HG03521 (cell line): ENCODE results near the gene EIF2S3B.
A peak's percentile ranks its signal among the peaks of the same experiment; 100 is the strongest.
"Not testable (repeated sequence)": the region's sequence is repeated elsewhere in the genome, so short reads cannot be mapped to it uniquely, and the experiment has no call there.

Source experiments
- ATAC-seq: cut with Tn5 transposase; IDR thresholded peaks from one replicate; pipeline ENCODE4 v1.9.1; 2021; ENCODE audit warnings: mild to moderate bottlenecking, moderate library complexity; ENCODE audit not compliant: unreplicated experiment

Gene EIF2S3B

DNA sequence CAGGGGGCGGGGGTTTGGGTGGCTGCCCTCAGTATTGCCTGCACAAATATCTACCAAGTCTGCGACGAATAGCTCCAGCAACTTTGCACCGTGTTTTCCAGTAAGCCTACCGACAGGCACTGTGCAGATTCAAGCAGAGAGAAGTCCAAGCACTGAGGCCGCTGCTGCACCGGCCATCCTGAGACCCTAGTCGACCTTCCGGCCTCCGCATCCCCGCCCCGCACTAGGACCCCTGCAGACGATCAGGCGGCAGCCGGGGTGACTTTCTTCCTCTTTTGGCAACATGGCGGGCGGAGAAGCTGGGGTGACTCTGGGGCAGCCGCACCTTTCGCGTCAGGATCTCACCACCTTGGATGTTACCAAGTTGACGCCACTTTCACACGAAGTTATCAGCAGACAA is at the start of gene EIF2S3B:
Gene EIF2S3B (plus strand): TSS at position 271 of the 400 bp plus-strand sequence. CDS start 13 bp downstream, at position 284.
- ATAC-seq: no peak

DNA sequence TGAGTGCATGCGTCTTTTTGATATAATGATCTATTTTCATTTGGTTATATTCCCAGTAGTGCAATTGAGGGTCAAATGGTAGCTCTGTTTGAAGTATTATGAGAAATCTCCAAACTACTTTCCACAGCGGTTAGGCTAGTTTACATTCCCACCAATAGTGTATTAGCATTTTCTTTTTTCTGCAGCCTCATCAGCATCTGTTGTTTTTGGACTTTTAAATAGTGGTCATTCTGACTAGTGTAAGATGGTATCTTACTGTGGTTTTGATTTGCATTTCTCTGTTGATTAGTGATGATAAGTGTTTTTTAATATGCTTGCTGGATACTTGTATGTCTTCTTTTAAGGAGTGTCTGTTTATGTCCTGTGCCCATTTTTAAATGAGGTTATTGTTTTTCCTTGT is 48.8 kb upstream of the EIF2S3B start:
- ATAC-seq: no peak

DNA sequence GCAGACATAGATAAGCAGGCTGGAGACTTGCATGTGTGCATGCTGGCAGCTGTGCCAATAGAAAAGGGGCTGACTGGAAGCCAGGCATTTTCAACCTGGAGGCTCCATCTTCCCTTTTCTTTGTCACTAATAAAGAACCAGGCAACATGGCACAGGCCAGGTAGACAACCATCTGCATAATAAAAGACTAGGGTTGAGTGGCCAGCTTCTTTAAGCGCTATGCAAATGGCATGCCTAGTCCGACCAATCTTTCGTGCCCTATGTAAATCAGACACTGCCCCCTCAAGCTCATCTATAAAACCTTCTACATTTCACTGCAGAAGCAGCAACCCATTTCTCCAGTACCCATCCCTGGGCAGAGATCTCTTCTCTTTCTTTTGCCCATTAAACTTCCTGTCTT is 47.9 kb upstream of the EIF2S3B start:
- no peak for ATAC-seq

DNA sequence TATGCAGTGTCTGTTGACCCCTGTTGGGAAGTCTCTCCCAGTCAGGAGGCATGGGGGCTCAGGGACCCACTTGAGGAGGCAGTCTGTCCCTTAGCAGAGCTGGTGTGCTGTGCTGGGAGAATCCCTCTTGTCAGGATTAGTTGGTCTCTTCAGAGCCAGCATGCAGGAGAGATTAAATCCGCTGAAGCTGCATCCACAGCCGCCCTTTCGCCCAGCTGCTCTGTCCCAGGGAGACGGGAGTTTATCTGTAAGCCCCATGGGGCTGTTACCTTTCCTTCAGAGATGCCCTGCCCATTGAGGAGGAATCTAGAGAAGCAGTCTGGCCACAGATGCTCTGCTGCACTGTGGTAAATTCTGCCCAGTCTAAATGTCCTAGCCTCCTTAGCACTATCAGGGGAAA is 39.4 kb upstream of the EIF2S3B start:
- no peak for ATAC-seq

DNA sequence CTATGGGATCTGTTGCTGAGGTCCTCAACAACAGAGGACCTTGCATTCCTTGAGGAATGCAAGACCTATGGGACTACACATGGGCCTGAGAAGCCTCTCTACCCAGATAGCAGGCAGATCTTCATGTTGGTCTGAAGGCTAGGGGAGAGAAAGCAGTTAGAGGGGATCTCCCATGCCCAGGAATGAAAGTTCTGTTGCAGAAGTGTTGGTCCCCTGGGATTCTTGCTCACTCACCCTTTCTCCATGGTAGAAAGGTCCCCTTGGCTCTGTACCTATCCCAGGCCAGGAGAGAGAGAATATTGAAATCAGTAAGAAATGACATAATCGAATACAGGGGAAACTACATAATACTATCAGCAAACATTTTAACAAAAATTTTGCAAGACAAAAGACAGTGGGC is 36.0 kb upstream of the EIF2S3B start:
- no peak for ATAC-seq

DNA sequence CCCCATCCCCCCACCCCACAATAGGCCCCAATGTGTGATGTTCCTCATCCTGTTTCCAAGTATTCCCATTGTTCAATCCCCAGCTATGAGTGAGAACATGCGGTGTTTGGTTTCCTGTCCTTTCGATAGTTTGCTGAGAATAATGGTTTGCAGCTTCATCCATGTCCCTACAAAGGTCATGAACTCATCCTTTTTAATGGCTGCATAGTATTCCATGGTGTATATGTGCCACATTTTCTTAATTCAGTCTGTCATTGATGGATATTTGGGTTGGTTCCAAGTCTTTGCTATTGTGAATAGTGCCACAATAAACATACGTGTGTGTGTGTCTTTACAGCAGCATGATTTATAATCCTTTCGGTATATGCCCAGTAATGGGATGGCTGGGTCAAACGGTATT is 32.9 kb upstream of the EIF2S3B start:
- not testable (repeated sequence) for ATAC-seq

DNA sequence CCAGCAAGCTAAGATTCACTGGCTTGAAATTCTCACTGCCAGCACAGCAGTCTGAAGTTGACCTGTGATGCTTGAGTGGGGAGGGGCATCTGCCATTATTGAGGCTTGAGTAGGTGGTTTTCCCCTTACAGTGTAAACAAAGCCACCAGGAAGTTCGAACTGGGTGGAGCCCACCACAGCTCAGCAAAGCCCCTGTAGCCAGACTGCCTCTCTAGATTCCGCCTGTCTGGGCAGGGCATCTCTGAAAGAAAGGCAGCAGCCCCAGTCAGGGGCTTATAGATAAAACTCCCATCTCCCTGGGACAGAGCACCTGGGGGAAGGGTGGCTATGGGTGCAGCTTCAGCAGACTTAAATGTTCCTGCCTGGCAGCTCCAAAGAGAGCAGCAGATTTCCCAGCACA is 23.8 kb upstream of the EIF2S3B start:
- not testable (repeated sequence) for ATAC-seq

DNA sequence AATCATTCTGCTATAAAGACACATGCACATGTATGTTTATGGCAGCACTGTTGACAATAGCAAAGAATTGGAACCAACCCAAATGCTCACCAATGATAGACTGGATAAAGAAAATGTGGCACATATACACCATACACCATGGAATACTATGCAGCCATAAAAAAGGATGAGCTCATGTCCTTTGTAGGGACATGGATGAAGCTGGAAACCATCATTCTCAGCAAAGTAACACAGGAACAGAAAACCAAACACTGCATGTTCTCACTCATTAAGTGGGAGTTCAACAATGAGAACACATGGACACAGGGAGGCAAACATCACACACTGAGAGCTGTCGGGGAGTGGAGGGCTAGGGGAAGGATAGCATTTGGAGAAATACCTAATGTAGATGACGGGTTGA is 18.4 kb upstream of the EIF2S3B start:
- ATAC-seq: not testable (repeated sequence)

DNA sequence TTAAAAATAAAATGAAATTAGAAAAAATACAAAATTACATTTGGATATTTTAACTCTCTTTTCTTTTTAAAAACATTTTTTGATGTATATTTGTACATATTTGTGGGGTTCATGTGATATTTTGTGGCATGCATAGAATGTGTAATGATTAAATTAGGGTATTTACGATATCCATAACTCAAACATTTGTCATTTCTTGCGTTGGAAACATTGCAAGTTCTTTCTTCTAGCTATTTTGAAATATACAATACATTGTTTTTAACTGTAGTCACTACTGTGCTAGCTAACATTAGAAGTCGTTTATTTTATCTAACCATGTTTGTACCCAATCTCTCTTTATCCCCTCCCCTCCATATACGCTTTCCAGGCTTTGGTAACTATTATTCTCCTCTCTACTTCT is 13.9 kb upstream of the EIF2S3B start:
- ATAC-seq: no peak

DNA sequence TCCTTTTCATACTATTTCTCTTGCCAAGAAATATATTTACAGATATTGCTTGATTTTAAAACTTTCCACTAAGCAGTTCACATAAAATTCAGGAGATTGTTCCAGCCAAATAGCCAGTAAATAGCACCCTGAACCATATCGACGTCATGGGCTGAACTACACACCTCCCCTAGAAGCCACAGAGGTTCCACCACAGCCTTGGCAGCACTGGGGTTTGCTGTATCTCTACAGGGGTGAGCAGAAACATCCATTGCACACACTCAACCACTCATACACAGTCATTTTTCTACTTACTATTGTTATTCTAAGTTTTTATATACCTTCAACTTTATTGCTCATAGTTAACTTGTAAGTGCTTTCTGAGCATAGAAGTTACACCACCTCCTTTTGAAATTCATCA is 8.1 kb upstream of the EIF2S3B start:
- no peak for ATAC-seq

DNA sequence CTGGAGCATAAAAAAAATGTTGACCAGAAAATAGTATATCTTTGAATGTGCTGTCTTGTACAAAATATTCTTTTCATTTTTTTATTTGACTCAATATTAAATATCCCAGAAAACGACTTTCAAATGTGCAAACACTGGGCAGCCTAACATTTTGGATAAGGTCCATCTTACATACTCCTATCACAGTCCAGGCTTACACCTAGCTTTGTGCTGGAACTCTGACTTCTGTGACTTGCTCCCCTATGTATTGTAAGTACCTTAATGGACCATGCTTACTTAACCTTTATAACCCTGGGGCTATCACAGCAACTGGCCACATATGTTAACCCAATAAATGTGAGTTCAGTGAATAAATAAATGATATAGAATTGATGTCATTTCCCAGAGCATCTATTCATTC is 7.6 kb upstream of the EIF2S3B start:
- ATAC-seq: no peak

DNA sequence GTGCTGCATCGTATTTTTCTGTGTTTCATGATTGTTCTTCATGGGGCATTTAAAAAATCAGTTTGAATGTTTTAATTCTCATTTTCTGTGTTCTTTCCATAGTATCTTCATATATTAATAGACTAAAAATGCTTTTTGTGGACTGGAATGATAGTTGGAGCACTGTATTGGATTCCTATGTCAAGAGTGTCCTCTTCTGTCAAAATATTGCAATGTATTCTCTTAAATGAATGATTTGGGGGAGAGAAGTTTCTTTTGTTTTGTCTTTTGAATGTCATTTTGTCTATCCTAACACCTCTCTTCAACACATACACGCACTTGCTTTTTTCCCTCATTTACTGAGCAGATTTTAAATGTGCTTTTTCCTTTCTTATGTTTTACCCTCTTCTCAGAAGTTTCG is 4.7 kb upstream of the EIF2S3B start:
- ATAC-seq: no peak

DNA sequence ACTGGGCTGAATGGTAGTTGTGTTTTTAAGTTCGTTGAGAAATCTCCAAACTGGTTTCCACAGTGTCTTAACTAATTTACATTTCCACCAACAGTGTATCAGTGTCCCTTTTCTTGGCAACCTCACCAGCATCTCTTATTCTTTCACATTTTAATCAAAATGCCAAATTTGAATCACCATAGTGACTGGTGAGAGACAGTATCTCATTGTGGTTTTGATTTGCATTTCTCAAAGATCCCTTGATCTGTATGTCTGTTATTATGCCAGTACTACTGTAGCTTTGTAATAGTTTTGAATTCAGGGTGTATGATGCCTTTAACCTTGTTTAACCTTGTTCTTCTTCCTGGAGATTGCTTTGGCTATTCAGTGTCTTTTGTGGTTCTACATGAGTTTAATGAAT is 2.2 kb upstream of the EIF2S3B start:
- ATAC-seq: no peak

DNA sequence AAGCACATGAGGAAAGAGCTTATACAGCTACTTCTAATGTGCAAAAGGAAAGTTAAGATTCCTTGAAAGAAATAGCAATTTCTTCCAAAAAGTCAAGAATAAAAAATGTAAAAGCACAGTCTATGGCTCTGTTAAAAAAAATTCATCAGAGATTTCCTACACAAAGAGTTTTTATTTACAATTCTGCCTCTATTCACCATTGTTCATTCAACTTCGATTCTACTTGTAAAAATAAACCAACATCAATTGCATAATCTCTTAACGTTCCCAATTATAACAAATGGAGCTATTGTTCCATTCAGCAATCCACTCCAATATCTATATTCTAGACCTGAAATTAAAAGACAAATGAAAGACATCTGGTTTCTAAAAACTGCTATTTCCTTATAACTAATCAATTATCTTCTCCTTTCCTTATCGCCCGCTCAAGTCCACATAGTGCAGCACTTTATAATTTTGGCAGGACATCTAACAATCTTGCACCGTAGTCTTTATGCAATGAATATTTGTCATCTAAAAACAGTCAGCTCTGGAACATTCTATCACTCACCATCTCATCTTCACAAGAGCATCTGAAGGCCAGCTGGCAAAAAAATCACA is 6.2 kb downstream of the EIF2S3B start:
- ATAC-seq: no peak

DNA sequence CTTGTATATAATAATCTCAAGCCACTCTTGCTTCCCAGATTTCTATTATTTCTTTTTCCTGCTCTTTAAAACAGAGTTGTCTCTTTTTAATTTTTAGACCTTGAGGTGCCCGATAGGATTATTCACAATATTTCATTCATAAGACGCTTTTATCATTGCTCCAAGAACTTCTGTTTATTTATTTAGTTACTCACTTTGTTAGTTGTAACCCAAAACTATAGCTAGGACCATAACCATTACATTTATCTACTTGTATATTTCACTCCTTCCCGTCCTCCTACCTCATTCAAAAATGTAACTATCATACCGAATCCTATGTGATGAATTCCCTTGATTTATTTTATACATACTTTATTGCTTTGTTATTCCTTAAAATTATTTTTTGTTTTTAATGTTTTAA is 7.1 kb downstream of the EIF2S3B start:
- no peak for ATAC-seq

DNA sequence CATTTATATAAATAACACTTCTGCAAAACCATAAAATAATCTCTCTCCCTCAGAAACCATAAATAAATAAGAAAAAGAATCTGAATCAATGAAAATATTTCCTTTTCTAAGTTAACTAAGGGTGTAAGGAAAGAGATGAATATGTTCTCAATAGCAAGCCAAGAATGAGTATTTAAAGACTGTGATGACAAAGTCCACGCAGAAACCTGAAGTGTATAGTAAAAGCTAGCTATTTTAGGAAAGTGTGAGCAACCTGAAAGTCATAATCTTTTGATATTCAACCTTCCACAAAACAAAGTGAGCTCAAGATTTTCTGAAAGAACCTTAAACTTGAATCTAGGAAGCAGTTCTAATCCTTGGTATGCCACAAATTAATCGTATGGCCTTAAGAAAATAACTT is 15.9 kb downstream of the EIF2S3B start:
- no peak for ATAC-seq

DNA sequence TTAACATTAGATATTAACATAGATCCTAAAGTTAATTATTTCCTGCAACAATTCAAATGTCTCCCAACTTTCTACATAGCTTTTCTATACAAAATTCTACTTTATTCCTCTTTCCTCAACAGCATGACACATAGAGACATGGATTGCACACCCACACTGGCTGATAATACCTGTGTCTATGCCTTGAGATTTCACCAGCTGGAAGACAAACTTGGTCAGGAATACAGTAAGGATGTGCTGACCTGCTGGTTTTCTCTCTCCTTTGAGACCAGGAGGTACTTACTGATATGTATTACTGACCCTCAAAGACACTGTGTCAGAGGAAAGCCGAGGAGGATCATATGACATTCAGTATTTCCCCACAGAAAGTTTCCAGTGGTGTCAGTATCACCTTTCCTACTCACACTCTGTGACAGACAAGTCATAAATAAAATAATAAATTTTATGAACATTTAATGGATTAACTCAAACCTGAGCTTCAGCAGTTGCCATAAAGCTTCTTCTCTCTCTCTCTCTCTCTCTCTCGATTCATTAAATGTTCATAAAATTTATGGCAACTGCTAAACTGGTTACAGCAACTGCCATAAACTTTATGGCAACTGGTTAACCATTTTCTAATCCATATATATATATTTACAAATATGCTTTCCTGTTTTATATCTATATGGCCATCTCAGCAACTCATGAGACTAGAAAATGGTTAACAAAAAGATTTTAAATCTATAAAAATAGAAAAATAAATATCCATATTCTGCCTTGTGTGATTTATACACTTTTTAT is 22.7 kb downstream of the EIF2S3B start:
- ATAC-seq: no peak

DNA sequence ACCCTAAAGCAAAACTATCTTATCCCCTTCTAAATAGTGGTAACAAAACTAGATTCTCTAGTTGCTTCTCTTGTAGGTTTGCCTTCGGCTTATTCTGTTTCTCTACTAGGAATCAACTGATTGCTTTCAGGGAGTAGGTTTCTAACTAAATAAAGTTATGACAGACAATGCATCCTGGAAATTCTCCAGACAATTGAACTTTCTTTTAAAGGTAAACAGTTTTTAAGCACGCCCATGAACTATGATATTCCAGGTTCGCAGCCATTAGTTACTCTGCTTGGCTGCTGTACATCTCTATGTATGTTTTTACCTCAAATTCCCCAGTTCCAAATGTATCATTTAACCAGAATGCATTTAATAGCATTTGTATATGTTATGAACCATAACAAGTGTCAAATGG is 23.9 kb downstream of the EIF2S3B start:
- no peak for ATAC-seq

DNA sequence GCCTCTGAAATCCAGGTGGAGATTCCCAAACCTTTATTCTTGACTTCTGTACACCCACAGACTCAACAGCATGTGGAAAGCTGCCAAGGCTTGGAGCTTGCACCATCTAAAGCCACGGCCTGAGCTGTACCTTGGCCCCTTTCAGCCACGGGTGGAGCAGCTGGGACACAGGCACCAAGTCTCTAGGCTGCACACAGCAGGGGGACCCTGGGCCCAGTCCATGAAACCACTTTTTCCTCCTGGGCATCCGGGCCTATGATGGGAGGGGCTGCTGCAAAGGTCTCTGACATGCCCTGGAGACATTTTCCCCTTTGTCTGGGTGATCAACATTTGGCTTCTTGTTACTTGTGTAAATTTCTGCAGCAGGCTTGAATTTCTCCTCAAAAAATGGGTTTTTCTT is 32.0 kb downstream of the EIF2S3B start:
- no peak for ATAC-seq

DNA sequence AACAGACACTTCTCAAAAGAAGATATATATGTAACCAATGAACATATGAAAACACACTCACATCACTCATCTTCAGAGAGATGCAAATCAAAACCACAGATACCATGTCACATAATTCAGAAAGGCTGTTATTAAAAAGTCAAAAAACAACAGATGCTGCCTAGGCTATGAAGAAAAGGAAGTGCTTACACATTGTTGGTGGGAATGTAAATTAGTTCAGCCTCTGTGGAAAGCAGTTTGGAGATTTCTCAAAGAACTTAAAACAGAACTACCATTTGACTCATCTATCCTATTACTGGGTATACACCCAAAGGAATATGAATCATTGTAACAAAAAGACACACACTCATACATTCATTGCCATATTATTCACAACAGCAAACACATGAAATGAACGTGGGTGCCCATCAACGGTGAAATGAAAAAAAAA is 35.1 kb downstream of the EIF2S3B start:
- ATAC-seq: peak; percentile 76

DNA sequence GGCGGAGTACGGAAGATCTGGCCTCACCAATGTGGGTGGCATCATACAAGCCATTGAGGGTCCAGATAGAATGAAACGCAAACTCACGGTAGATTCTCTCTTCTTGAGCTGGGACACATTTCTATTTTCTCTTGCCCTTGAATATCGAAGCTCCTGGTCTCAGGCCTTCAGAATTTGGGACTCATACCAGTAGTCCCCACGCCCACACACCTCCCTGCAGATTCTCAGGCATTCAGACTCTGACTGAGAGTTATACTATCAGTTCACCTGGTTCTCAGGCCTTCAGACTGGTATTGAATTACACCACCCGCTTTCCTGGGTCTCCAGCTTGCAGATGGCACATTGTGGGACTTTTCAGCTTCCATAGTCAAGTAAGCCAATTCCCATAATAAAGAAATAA is 37.8 kb downstream of the EIF2S3B start:
- ATAC-seq: no peak

DNA sequence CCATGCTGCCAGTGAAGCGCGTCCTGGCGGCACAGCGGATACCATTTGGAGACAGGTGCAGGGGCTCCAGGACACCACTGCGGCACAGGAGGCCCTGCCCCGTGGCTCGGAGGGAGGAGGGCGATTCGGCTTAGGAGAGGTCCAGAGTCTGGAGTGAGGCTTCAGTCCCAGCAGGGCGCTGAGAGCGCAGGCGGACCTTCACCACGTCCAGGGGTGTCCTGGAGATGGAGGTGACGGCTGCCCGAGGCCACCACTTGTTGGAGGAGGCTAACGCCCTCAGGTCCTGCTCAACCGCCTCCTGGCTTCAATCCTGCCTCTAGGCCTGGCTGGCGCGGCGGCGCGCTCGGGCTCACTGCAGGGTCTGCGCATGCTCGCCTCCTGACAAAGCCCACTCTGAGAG is 45.7 kb downstream of the EIF2S3B start:
- no peak for ATAC-seq

DNA sequence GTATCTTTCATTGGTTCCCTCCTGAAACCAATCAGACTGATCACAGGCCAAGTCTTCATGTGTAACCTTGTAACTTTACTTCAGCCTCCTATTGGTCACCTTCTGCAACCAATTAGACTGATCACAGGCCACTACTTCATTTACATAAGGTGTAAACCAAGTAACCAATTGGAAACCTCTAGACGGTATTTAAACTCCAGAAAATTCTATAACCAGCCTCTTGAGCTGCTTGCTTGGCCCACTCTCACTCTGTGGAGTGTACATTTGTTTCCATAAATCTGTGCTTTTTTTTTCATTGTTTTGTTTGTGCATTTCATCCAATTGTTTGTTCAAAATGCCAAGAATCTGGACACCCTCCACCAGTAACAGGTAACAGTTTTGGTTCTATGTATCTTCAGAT is 47.5 kb downstream of the EIF2S3B start:
- ATAC-seq: no peak
